AG04450 (cell line): ENCODE results near the gene CAPN8. TPM values are rescaled to one million over a fixed set of nuclear protein-coding genes. Genes with fewer than 3 reads are reported as not detected.

Experiments
- CTCF ChIA-PET: fragments of 300-600, 350-600 bp; formaldehyde crosslinking; extraction: SDS; loops from one replicate; lab custom pipeline; 2022; ENCODE audit warnings: antibody characterized with exemption, inconsistent platforms; lab: Charles Lee
- POLR2A ChIA-PET: fragments of 350-600 bp; formaldehyde crosslinking; extraction: SDS; loops from one replicate; lab custom pipeline; 2021; ENCODE audit warnings: antibody characterized with exemption, inconsistent platforms; lab: Yijun Ruan, JAX
- DNase-seq: peaks from one replicate; pipeline ENCODE4 v3.0.0-alpha.2; 2011; ENCODE audit warnings: low read depth, low spot score
- H3K27ac ChIP-seq: one replicate; pipeline ENCODE4 v1.5.1; 2012; ENCODE audit warnings: low read depth, low read length, control low read depth
- H3K27me3 ChIP-seq: one replicate; pipeline ENCODE4 v1.6.0; 2012; ENCODE audit warnings: low read length; ENCODE audit not compliant: control insufficient read depth, insufficient read depth
- H3K4me3 ChIP-seq: 2 replicates; pipeline ENCODE4 v1.5.1; 2011; ENCODE audit warnings: mild to moderate bottlenecking, low read depth, low read length, control low read depth
- H3K9me3 ChIP-seq: 2 replicates; pipeline ENCODE4 v1.5.1; 2012; ENCODE audit warnings: low read length; ENCODE audit not compliant: control insufficient read depth, insufficient read depth
- CTCF ChIP-seq: IDR thresholded peaks from 2 replicates; pipeline ENCODE4 v1.5.1; 2011; ENCODE audit warnings: low read depth, low read length, control low read depth, inconsistent platforms
- polyA plus RNA-seq: library from polyadenylated mRNA; depleted of rRNA; stranded (reverse); fragments of >200 nt; gene quantifications from 2 replicates; pipeline ENCODE4 v1.2.3, GENCODE V29; 2011

Gene CAPN8
- polyA plus RNA-seq, 1 experiment = not detected

GRCh38 chr1:223651291-223651991, 14.1 kb downstream of the CAPN8 start:
- no peaks in the 10 kb centered on the region for H3K9me3 ChIP-seq
- ChIA-PET CTCF (no interaction called here), POLR2A (no interaction called here)
- no peak overlapping the region for H3K4me3 ChIP-seq
- DNase-seq = no peak
- no peak for TF ChIP-seq CTCF
- H3K27me3 ChIP-seq = peaks cover 32% of the 10 kb centered on the region
- H3K27ac ChIP-seq = no peak overlapping the region

- Histone ChIP-seq H3K27me3 (peaks cover 37% of the 10 kb centered on the region), H3K27ac (no peak overlapping the region), H3K4me3 (no peak overlapping the region), H3K9me3 (no peaks in the 10 kb centered on the region)
- ChIA-PET POLR2A (no interaction called here), CTCF (no interaction called here)
- DNase-seq = no peak
- TF ChIP-seq CTCF = no peak
Measured at GRCh38 chr1:223650465-223650864, 15.0 kb downstream of the CAPN8 start.

- POLR2A ChIA-PET = no interaction called here
- no peak overlapping the region for H3K27ac ChIP-seq
- TF ChIP-seq CTCF = no peak
- CTCF ChIA-PET = no interaction called here
- no peak overlapping the region for H3K4me3 ChIP-seq
- no peaks in the 10 kb centered on the region for H3K9me3 ChIP-seq
- H3K27me3 ChIP-seq = peaks cover 40% of the 10 kb centered on the region
- no peak for DNase-seq
Measured at GRCh38 chr1:223649222-223649621, 16.3 kb downstream of the CAPN8 start.

- H3K27ac ChIP-seq = no peak overlapping the region
- H3K27me3 ChIP-seq = peaks cover 41% of the 10 kb centered on the region
- POLR2A ChIA-PET = no interaction called here
- DNase-seq = no peak
- TF ChIP-seq CTCF = no peak
- no peaks in the 10 kb centered on the region for H3K9me3 ChIP-seq
- CTCF ChIA-PET = no interaction called here
- no peak overlapping the region for H3K4me3 ChIP-seq
Measured at GRCh38 chr1:223647249-223647648, 18.3 kb downstream of the CAPN8 start.

GRCh38 chr1:223645903-223646302, 19.6 kb downstream of the CAPN8 start:
- no peaks in the 10 kb centered on the region for H3K9me3 ChIP-seq
- H3K27me3 ChIP-seq = peaks cover 36% of the 10 kb centered on the region
- no peak for DNase-seq
- H3K27ac ChIP-seq = no peak overlapping the region
- no peak for TF ChIP-seq CTCF
- no peak overlapping the region for H3K4me3 ChIP-seq
- ChIA-PET CTCF (no interaction called here), POLR2A (no interaction called here)
